Subcutaneous abdominal adipose tissue (tissue), 5 donors: ENCODE data around the gene GALNT18.

ENCODE experiments used
- H3K27ac ChIP-seq: one replicate; pipeline ENCODE4 v1.7.0; 2013; ENCODE audit warnings: low read depth, mild to moderate bottlenecking, inconsistent platforms, low read length, moderate library complexity
- H3K27me3 ChIP-seq, 5 donors: one replicate each; pipeline ENCODE4 v1.7.0; 2013; ENCODE audit warnings: low read length in 5 of 5, inconsistent platforms in 1 of 5; ENCODE audit not compliant: control insufficient read depth in 5 of 5, insufficient read depth in 4 of 5
- H3K36me3 ChIP-seq, 5 donors: one replicate each; pipeline ENCODE4 v1.7.0; 2013; ENCODE audit warnings: low read length in 5 of 5; ENCODE audit not compliant: control insufficient read depth in 5 of 5, insufficient read depth in 5 of 5
- H3K4me1 ChIP-seq, 5 donors: one replicate each; pipeline ENCODE4 v1.7.0; 2013; ENCODE audit warnings: low read length in 5 of 5, mild to moderate bottlenecking in 3 of 5, moderate library complexity in 1 of 5; ENCODE audit not compliant: control insufficient read depth in 5 of 5, insufficient read depth in 5 of 5
- H3K4me3 ChIP-seq, 5 donors: one replicate each; pipeline ENCODE4 v1.7.0; 2013; ENCODE audit warnings: low read length in 5 of 5, low read depth in 1 of 5
- H3K9ac ChIP-seq, 5 donors: one replicate each; pipeline ENCODE4 v1.7.0; 2013; ENCODE audit warnings: low read length in 5 of 5, mild to moderate bottlenecking in 4 of 5, moderate library complexity in 3 of 5
- H3K9me3 ChIP-seq, 5 donors: one replicate each; pipeline ENCODE4 v1.7.0; 2013; ENCODE audit warnings: low read length in 5 of 5; ENCODE audit not compliant: control insufficient read depth in 5 of 5
- donor health status: healthy.
- donor health status: healthy.
- donor health status: healthy.
- donor health status: healthy.
- donor health status: healthy.

The GALNT18 gene

GRCh38 chr11:11329062-11329806 is 292.6 kb downstream of the GALNT18 start:
- H3K4me3 ChIP-seq: no peak overlapping the region
- peaks cover 0 to 15% (median 4%) of the 10 kb centered on the region in 5 donors for H3K36me3 ChIP-seq
- no peaks in the 10 kb centered on the region for H3K9me3 ChIP-seq
- H3K27me3 ChIP-seq: no peaks in the 10 kb centered on the region
- H3K9ac ChIP-seq: no peak overlapping the region
- H3K27ac ChIP-seq: no peak overlapping the region
- H3K4me1 ChIP-seq: no peaks in the 10 kb centered on the region

DNA sequence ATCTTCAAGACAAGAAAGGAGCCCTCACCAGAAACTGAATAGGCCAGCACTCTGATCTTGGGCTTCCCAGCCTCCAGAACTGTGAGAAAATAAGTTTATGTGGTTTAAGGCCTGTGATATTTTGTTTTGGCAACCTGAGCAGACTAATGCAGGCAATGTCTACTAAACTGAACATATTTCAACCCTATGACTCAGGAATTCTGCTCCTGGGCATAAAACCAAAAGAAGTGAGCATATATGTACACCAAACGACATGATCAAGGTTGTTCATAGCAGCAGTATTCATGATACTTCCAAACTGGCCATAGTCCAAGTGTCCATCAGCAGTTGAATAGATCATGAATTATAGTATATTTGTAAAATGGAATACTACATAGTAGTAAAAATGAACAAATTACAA is 297.7 kb downstream of the GALNT18 start:
- H3K27ac ChIP-seq: no peak overlapping the region
- no peaks in the 10 kb centered on the region for H3K4me1 ChIP-seq
- no peak overlapping the region for H3K4me3 ChIP-seq
- no peak overlapping the region for H3K9ac ChIP-seq
- H3K36me3 ChIP-seq: peaks cover 0 to 10% (median 4%) of the 10 kb centered on the region in 5 donors
- H3K9me3 ChIP-seq: peaks cover 0 to 10% (median 7%) of the 10 kb centered on the region in 5 donors
- no peaks in the 10 kb centered on the region for H3K27me3 ChIP-seq

DNA sequence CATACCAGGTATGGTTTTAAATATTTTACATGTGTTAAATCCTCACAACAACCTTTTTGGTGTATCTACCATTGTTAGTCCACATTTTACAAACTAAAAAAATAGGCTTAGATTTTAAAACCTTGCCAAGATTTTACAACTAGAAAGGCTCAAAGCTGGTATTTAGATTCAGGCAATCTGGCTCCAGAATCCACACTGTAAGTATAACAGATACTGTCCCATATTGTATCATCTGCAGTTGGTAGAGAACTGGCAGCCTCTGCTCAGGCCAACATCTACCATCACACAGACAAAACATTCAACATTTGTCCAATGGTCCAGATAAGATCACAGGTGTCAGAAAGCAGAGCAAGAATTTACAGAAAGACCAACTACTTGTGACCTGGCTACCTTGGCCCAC is 299.7 kb downstream of the GALNT18 start:
- H3K36me3 ChIP-seq: peaks cover 0 to 5% (median 3%) of the 10 kb centered on the region in 5 donors
- H3K4me1 ChIP-seq: no peaks in the 10 kb centered on the region
- H3K27me3 ChIP-seq: no peaks in the 10 kb centered on the region
- H3K9me3 ChIP-seq: peaks cover 0 to 10% (median 7%) of the 10 kb centered on the region in 5 donors
- H3K9ac ChIP-seq: no peak overlapping the region
- no peak overlapping the region for H3K27ac ChIP-seq
- no peak overlapping the region for H3K4me3 ChIP-seq

GRCh38 chr11:11320825-11321224 is 301.0 kb downstream of the GALNT18 start:
- peaks cover 0 to 10% (median 7%) of the 10 kb centered on the region in 5 donors for H3K9me3 ChIP-seq
- H3K27me3 ChIP-seq: no peaks in the 10 kb centered on the region
- no peaks in the 10 kb centered on the region for H3K4me1 ChIP-seq
- H3K4me3 ChIP-seq: no peak overlapping the region
- peaks cover 0 to 3% (median 0%) of the 10 kb centered on the region in 5 donors for H3K36me3 ChIP-seq
- no peak overlapping the region for H3K27ac ChIP-seq
- H3K9ac ChIP-seq: no peak overlapping the region

DNA sequence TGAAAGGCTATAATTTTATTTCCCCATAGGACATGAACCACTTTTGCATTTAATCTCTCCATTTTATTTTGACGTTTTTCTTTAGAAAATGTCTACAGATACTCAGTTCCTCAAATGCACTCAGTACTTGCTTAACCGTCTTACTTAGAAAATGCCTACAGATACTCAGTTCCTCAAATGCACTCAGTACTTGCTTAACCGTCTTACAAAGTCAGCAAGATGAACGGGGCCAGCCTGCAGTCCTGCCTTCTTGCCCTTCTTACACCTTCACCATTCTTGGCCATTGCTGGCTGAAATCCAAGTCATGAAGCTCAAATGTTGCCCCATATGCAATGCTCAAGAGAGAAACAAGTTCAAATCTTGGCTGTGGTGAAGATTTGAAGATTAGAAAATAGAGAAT is 302.8 kb downstream of the GALNT18 start:
- H3K27ac ChIP-seq: no peak overlapping the region
- peaks cover 0 to 10% (median 7%) of the 10 kb centered on the region in 5 donors for H3K9me3 ChIP-seq
- H3K4me1 ChIP-seq: peaks cover 0 to 7% (median 3%) of the 10 kb centered on the region in 5 donors
- no peak overlapping the region for H3K4me3 ChIP-seq
- peaks cover 0 to 2% (median 0%) of the 10 kb centered on the region in 5 donors for H3K36me3 ChIP-seq
- H3K9ac ChIP-seq: no peak overlapping the region
- H3K27me3 ChIP-seq: no peaks in the 10 kb centered on the region

- Histone ChIP-seq H3K9me3 (peaks cover 0 to 10% (median 7%) of the 10 kb centered on the region in 5 donors), H3K4me1 (peaks cover 0 to 12% (median 8%) of the 10 kb centered on the region in 5 donors), H3K4me3 (no peak overlapping the region), H3K27ac (no peak overlapping the region), H3K36me3 (peaks cover 0 to 2% (median 0%) of the 10 kb centered on the region in 5 donors), H3K9ac (no peak overlapping the region), H3K27me3 (no peaks in the 10 kb centered on the region)
Observed at GRCh38 chr11:11318461-11318860, 303.3 kb downstream of the GALNT18 start.

DNA sequence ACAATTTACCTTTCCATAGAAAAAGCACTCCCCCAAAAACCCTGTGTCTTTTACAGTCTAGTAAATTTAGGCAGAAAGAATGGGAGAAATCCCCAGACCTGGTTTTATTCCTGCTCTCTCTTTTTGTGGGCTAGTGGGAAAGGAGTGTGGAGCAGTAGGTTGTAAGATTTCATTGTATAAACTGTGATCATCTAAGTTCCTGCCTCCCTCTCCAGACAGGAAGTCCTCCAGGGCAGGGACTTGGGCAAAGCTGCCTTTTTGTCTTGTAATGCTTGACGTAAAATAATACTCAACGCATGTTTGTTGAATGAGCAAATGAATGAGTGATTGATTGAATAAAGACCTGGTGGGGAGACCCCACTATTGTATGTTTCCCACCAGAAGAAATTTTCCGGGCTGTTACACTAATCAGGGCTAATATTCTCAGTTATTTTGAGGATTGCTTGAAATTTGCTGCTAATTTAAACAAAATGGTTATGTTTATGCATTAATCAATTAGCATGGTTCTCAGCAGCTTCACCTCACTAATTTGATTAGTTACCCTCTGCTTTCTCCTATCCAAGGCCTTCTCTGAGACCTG is 305.1 kb downstream of the GALNT18 start:
- Histone ChIP-seq H3K9ac (no peak overlapping the region), H3K4me1 (peaks cover 0 to 14% (median 11%) of the 10 kb centered on the region in 5 donors), H3K36me3 (peaks cover 0 to 2% (median 0%) of the 10 kb centered on the region in 5 donors), H3K27me3 (no peaks in the 10 kb centered on the region), H3K9me3 (no peaks in the 10 kb centered on the region), H3K27ac (no peak overlapping the region), H3K4me3 (no peak overlapping the region)

GRCh38 chr11:11313902-11314692 is 307.7 kb downstream of the GALNT18 start:
- Histone ChIP-seq H3K9ac (no peak overlapping the region), H3K27me3 (no peaks in the 10 kb centered on the region), H3K27ac (no peak overlapping the region), H3K4me3 (no peak overlapping the region), H3K9me3 (no peaks in the 10 kb centered on the region), H3K36me3 (peaks cover 0 to 2% (median 0%) of the 10 kb centered on the region in 5 donors), H3K4me1 (peaks cover 0 to 14% (median 11%) of the 10 kb centered on the region in 5 donors)

DNA sequence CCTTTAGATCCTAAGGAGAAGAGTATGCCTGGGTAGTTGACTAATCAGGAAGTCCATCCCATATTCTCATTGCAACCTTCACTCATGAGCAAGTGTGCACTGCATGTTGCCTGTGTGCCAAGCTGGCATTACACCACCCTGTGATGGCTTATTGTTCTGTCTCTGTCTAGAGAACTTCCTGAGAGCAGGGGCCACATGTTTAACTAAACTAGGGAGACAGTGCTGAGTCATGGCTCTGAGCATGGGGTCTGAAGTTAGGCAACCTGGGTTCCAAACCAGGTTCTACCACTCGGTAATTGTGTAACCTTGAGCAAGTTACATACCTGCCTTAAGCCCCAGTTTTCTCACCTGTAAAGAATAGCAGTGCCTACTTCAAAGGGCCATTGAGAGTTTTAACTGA is 308.4 kb downstream of the GALNT18 start:
- Histone ChIP-seq H3K27ac (no peak overlapping the region), H3K9ac (no peak overlapping the region), H3K9me3 (no peaks in the 10 kb centered on the region), H3K36me3 (peaks cover 0 to 2% (median 0%) of the 10 kb centered on the region in 5 donors), H3K27me3 (no peaks in the 10 kb centered on the region), H3K4me1 (peaks cover 0 to 14% (median 11%) of the 10 kb centered on the region in 5 donors), H3K4me3 (no peak overlapping the region)

DNA sequence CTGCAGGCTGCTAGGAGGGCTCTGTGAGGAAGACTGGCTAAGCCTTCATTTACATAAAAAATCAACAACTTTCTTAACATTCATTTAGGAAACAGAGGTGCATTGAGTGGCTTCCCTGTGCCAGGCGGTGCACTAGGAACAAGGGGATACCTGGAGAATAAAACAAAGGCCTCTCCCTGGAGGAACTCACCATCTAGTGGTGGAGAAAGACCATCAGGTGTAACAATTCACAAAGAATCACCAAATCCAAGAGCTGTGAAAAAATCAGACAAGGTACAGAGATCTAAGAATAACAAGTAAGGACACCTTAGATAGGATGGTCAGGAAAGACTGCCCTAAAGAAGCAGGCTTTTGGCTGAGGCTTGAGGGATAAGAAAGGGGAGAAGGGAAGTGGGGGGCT is 309.1 kb downstream of the GALNT18 start:
- H3K27ac ChIP-seq: no peak overlapping the region
- no peaks in the 10 kb centered on the region for H3K9me3 ChIP-seq
- no peak overlapping the region for H3K9ac ChIP-seq

More for the DNA sequence above, 309.1 kb downstream of the GALNT18 start:
- Histone ChIP-seq H3K4me1 (peaks cover 0 to 14% (median 11%) of the 10 kb centered on the region in 5 donors), H3K36me3 (peaks cover 0 to 2% (median 0%) of the 10 kb centered on the region in 5 donors), H3K4me3 (no peak overlapping the region), H3K27me3 (no peaks in the 10 kb centered on the region)
